GM12878 (cell line): Measurements from ENCODE around the gene DTNA.

Experiments
- HCFC1 ChIP-seq: fragments of 150-350 bp; IDR thresholded peaks from 2 replicates; pipeline ENCODE4 v1.6.1; 2014; ENCODE audit warnings: low read length
- PKNOX1 ChIP-seq: fragments of 450-650 bp; IDR thresholded peaks from 2 replicates; pipeline ENCODE4 v1.6.1; 2016; ENCODE audit warnings: mild to moderate bottlenecking
- TAF1 ChIP-seq: IDR thresholded peaks from 2 replicates; pipeline ENCODE4 v1.6.1; 2011; ENCODE audit warnings: mild to moderate bottlenecking, low read depth, low read length, borderline replicate concordance

GRCh38 chr18:34749721-34750120 is 39.6 kb downstream of the DTNA start:
- TF ChIP-seq HCFC1, result no peak
- no peak for TF ChIP-seq PKNOX1
- TF ChIP-seq TAF1, result no peak
